Activated T-cell treated with anti-CD3 and anti-CD28 coated beads, Interleukin-2, amount 50 U/mL, for 1 hour (primary cell): ENCODE data around the gene EPC2.

ENCODE experiments used
- DNase-seq: peaks from one replicate; pipeline ENCODE4 v3.0.0-alpha.2; 2020

The EPC2 gene

GRCh38 chr2:148814860-148815419, 170.4 kb downstream of the EPC2 start:
- no peak for DNase-seq

- DNase-seq: no peak
Measured at GRCh38 chr2:148816176-148816575, 171.6 kb downstream of the EPC2 start.

- no peak for DNase-seq
Measured at GRCh38 chr2:148817210-148817708, 172.7 kb downstream of the EPC2 start.

DNA sequence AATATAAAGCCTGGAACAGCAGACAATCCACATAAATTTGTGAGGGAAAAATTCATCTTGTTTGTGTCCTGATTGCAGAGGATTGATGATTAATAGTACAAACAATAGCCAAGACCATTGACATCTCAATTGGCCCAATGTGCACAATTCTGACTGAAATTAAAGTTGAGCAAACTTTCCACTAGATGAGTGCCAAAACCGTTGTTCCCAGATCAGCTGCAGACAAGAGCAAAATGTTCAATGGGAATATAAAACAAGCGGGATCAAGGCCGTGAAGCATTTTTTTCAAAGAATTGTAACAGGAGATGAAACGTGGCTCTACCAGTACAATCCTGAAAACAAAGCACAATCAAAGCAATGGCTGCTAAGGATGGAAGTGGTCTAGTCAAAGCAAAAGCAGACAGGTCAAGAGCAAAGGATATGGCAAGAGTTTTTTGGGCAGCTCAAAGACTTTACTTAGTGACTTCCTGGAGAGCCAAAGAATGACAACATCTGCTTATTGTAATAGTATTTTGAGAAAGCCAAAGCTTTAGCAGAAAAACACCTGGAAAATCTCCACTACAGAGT, 174.6 kb downstream of the EPC2 start:
- no peak for DNase-seq

DNA sequence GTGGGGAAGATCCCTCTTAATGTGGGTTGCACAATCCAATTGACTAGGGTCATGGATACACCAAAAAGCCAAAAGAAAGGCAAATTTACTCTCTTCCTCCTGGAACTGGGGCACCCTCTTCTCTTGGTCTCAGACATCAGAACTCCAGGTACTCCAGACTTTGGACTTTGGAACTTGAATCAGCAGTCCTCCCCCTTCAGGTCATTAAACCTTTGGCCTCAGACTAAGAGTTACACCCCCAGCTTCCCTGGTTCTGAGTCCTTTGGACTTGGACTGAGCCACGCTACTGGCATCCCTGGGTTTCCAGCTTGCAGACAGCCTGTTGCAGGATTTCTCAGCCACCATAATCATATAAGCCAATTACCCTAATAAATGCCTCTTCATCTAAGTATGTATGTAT, 179.6 kb downstream of the EPC2 start:
- no peak for DNase-seq

DNA sequence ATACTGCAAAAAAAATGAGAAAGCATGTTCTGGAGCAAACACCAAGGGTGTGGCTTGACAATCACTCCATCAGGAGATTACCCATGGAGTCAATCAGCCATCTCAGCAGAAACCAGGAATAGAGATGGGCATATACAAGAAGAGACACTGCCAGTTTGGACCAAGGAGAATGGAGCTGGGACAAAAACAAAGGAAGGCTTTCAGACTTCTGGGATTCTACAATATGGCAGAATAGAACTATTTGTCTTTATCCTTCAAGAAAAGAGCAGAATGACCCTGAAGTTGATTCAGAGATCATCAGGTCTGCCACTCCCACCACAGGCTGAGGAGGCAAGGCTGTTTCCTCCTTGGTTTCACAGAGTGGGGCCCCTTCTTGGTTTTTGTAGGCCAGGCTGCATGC, 182.2 kb downstream of the EPC2 start:
- DNase-seq: no peak

DNA sequence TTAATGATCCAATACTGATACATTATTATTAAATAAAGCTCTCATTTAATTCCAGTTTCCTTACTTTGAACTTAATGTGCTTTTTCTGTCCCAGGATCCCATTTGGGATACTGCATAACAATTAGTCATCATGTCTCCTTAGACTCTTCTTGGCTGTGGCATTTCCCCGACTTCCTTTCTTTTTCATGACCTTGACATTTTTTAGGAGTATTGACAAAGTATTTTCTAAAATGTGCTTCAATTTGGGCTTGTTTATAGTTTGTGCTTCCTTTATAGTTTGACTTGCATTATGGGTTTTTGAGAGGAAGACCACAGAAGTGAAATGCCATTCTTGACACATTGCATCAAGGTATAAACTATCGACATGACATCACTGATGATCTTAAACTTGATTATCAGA, 184.4 kb downstream of the EPC2 start:
- no peak for DNase-seq

DNA sequence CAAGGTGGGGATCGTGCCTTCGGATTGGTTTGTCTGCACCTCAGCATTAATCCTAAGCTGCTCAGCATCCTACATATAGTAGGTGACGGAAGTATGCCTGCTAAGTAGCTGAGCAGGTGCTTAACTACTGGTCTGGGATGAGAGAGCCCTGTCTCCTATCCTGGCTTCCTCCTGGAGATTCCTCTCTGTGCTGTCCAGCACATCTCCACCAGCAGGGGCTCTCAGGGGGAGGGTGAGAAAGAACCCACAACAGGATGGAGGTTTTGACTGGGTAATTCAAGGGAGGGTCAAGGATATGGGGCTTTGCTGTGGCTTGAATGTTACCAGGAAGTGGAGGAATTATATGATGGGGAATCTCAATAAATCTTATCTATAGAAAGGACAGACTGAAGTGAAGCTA, 185.1 kb downstream of the EPC2 start:
- no peak for DNase-seq

- DNase-seq: no peak
Measured at GRCh38 chr2:148832637-148833036, 188.1 kb downstream of the EPC2 start.
